Measurements from ENCODE around the gene LIPG. TPM values are rescaled to one million over a fixed set of nuclear protein-coding genes. Genes with fewer than 3 reads are reported as not detected.

Gene LIPG
- polyA plus RNA-seq, 1 donor (not counting 4 experiments of a cell fraction or from before 2014, with no cell fraction given), result 241 TPM

DNA sequence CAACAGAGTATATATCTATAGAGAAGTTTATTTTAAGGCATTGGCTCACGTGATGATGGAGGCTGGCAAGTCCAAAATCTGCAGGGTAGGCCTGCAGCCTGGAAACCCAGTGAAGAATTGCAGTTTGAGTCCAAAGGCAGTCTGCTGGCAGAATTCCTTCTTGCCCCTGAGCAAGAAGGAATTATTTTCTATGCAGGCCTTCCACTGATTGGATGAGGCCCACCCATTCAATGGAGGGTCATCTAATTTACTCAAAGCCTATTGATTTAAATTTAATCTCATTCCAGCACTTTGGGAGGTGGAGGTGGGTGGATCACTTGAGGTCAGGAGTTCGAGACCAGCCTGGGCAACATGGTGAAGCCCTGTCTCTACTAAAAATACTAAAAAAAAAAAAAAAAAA lies 44.4 kb upstream of the LIPG start:
- Histone ChIP-seq H3K9ac (ENCODE audit: control insufficient read depth, extremely low read depth, insufficient read depth, low read length) (no peak overlapping the region), H2AFZ (ENCODE audit: control insufficient read depth, low read length) (no peak overlapping the region), H3K4me1 (ENCODE audit: control insufficient read depth, extremely low read depth, insufficient read depth, low read length) (peaks cover 7% of the 10 kb centered on the region), H3K36me3 (ENCODE audit: control insufficient read depth in 2 of 2, extremely low read depth in 1 of 2, insufficient read depth in 2 of 2, low read length in 2 of 2) (no peaks in the 10 kb centered on the region), H3K4me2 (ENCODE audit: control insufficient read depth, extremely low read depth, insufficient read depth, low read depth, low read length) (no peak overlapping the region), H3K9me3 (ENCODE audit: control insufficient read depth, low read depth, low read length) (no peaks in the 10 kb centered on the region), H3K27me3 (ENCODE audit: control insufficient read depth, extremely low read depth, insufficient read depth, low read length) (no peaks in the 10 kb centered on the region), H3K4me3 (ENCODE audit: control insufficient read depth in 2 of 3, extremely low read depth in 1 of 3, insufficient read depth in 2 of 3, low read depth in 1 of 3, low read length in 3 of 3) (no peak overlapping the region), H3K27ac (ENCODE audit: control insufficient read depth, insufficient read depth, low read length) (no peak overlapping the region), H3K79me2 (ENCODE audit: control insufficient read depth, insufficient read depth, low read length) (no peaks in the 10 kb centered on the region), H3K9me1 (ENCODE audit: control insufficient read depth, extremely low read depth, insufficient read depth, low read length) (no peaks in the 10 kb centered on the region), H4K20me1 (ENCODE audit: control insufficient read depth, extremely low read depth, insufficient read depth, low read length) (no peaks in the 10 kb centered on the region)
- TF ChIP-seq CTCF (optimal IDR thresholded peaks at IDR 0.05 in 1 of 3, IDR thresholded peaks at IDR 0.05 in 1 of 3, conservative IDR thresholded peaks at IDR 0.05 in 1 of 3; ENCODE audit: extremely low read depth in 1 of 3, insufficient read depth in 2 of 3, low read length in 3 of 3), result no peak
- TF ChIP-seq EZH2 (IDR thresholded peaks at IDR 0.05; ENCODE audit: low read length), result no peak
- FAIRE-seq, result no peak
- dilution Hi-C loops (cut with MboI; ENCODE audit: extremely low pct_ligation_motif_present, low sequenced_read_pairs), result no loop called here
- no peak for DNase-seq (ENCODE audit: low read depth, low spot score)

DNA sequence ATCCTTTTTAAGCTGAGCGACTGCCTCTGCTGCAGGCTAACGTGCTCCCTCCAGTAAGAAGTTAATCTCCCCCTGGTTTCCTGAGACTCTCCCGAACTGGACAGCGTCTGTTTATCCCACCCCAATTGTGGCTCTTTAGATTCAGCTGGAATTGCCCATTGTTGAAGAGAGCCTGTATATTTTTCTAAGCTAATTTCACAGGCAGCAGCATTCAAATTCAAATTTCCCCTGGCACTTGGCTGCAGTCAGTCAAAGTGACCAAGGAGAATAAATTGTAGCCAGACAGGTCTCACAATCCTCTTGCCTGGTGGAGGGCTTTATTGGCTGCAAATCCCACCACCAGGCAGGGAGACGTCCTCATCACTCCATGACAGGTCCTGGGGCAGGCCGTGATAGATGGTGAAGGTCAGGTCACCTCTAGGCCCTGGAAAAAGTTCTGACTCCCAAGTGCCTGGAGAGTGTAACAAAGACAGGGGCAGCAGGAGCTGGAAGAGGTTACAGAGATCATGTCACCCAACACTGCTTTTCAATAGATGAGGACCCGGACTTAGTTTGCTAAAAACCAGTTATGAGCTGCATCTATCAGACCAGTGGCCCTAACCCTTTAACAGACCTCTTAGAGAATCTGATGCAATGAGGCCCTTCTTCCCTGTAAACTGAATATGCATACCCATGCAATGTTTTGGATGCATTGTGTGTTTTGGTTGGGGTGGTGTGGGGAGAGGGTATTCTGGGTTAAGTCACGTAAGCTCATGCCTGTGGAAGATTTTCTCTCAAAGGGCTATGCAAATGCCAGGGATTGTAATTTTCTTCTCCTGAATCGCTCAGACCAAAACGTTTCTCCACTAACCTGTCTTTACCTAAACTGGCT lies 42.5 kb upstream of the LIPG start:
- Histone ChIP-seq H3K27ac (ENCODE audit: control insufficient read depth, insufficient read depth, low read length) (no peak overlapping the region), H3K27me3 (ENCODE audit: control insufficient read depth, extremely low read depth, insufficient read depth, low read length) (no peaks in the 10 kb centered on the region), H4K20me1 (ENCODE audit: control insufficient read depth, extremely low read depth, insufficient read depth, low read length) (no peaks in the 10 kb centered on the region), H3K4me1 (ENCODE audit: control insufficient read depth, extremely low read depth, insufficient read depth, low read length) (peaks cover 7% of the 10 kb centered on the region), H3K36me3 (ENCODE audit: control insufficient read depth in 2 of 2, extremely low read depth in 1 of 2, insufficient read depth in 2 of 2, low read length in 2 of 2) (no peaks in the 10 kb centered on the region), H3K4me2 (ENCODE audit: control insufficient read depth, extremely low read depth, insufficient read depth, low read depth, low read length) (no peak overlapping the region), H3K9me1 (ENCODE audit: control insufficient read depth, extremely low read depth, insufficient read depth, low read length) (no peaks in the 10 kb centered on the region), H2AFZ (ENCODE audit: control insufficient read depth, low read length) (no peak overlapping the region), H3K4me3 (ENCODE audit: control insufficient read depth in 2 of 3, extremely low read depth in 1 of 3, insufficient read depth in 2 of 3, low read depth in 1 of 3, low read length in 3 of 3) (no peak overlapping the region), H3K9ac (ENCODE audit: control insufficient read depth, extremely low read depth, insufficient read depth, low read length) (no peak overlapping the region), H3K9me3 (ENCODE audit: control insufficient read depth, low read depth, low read length) (no peaks in the 10 kb centered on the region), H3K79me2 (ENCODE audit: control insufficient read depth, insufficient read depth, low read length) (no peaks in the 10 kb centered on the region)
- FAIRE-seq (no peak), DNase-seq (ENCODE audit: low read depth, low spot score) (no peak)
- TF ChIP-seq CTCF (optimal IDR thresholded peaks at IDR 0.05 in 1 of 3, IDR thresholded peaks at IDR 0.05 in 1 of 3, conservative IDR thresholded peaks at IDR 0.05 in 1 of 3; ENCODE audit: extremely low read depth in 1 of 3, insufficient read depth in 2 of 3, low read length in 3 of 3) (no peak), EZH2 (IDR thresholded peaks at IDR 0.05; ENCODE audit: low read length) (no peak)
- dilution Hi-C loops (cut with MboI; ENCODE audit: extremely low pct_ligation_motif_present, low sequenced_read_pairs), result no loop called here

Data from keratinocyte (primary cell).